T-helper 1 cell treated with Interleukin-12 subunit alpha and Interleukin-12 subunit beta and Interleukin-4 antibody, amounts not matched to agents 30 ng/mL and 1 ng/mL, for 36 hours (primary cell): ENCODE measurements around the gene DCHS2. TPM values are rescaled to one million over a fixed set of nuclear protein-coding genes. Genes with fewer than 3 reads are reported as not detected.

Source experiments
- intact Hi-C: fragments of 100-400 bp; cut with micrococcal nuclease; formaldehyde crosslinking; loops from one replicate; pipeline ENCODE4 v1.15.1; 2024
- total RNA-seq: library from RNA; stranded (reverse); gene quantifications from 2 replicates; pipeline ENCODE4 v1.2.3, GENCODE V29; 2022

The DCHS2 gene, protein sequence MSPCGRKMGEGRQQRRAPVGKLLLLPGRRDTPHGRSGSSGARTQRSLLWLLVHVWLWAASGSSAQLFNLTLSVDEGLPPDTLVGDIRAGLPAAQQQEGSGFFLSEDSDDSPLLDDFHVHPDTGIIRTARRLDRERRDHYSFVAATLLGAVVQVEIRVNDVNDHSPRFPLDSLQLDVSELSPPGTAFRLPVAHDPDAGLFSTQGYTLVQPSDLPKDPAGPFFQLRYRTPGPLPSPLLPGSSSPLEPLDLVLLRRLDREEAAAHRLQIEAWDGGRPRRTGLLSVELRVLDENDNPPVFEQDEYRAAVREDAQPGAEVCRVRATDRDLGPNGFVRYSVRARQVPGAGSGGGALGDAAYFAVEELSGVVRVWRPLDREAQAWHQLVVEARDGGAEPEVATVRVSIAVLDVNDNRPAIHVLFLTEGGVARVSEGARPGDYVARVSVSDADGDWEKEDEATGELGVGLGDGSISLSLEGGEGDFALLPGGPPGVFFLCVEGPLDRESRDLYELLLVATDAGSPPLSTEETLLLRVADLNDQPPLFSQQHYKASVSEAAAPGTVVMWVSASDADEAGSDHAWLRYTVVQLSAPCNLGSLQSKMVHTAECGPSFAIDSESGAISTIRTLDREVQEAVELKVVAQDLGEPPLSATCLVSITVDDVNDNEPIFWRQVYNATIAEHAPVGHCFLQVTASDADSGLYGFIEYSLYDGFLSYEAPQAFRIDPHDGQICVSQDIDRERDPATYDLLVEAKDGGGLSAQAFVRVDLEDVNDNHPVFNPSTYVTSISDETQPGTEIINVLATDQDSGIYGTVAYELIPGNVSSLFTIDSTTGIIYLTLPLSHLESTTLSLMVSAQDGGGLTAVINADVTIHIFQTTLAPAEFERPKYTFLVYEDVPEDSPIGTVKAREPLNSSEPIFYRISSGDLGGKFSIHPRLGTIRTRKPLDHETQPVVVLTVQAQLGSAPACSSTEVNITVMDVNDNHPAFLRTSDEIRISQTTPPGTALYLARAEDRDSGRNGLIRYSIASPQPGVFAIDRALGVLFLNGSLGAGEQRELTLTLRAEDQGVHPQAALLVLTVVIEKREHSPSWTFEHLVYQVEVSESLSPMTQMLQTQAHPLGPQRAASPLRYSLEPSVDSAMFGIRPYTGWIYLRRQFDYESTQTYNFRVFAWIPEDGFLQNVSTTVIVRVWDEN (N-terminal part only)
- total RNA-seq: not detected in 2 replicates

DNA sequence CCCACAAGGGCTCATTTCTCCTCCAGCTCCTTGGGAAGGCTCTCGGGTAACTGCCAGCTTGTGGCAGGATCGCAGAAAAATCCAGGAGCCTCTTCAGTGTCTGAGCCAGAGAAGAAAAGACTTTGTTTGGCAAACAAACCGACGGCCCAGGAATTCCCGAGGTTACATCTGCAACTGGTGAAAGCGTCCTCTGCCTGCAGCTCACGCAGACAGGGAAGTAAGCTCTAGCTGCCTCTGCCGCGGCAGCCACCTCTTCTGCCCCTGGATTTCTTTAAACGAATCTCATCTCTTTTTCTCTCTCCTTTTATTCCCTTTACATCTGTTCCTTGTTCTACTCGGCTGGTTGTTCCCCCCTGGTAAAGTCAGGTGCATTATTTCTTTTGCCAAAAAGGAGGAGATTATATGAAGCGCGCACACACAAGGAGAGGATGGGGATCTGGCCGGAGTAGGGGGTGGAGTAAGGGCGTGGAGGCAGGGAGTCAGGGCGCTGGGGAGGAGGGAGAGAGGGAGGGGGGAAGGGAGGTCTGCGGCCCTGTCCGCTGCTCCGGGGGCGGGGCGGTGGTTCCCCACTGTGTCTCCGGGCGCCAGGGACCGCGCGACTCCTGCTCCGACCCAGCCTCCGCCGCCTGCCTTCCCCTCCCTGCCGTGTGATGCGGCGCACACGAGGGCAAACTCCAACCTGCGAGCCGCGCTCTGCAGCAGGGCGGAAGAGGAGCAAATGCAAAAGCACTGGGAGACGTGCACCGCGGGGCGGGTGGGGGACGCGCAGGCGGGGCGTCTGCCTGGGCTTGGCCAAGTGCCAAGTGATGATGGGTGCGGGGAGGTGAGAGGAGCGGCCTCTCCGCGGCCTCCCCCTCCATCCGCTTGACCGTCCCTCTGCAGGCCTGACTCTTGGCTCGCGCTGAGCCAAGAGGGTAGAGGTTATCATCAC is at the start of gene DCHS2:
TSS of gene DCHS2 (minus strand) at position 459 of the 931 bp plus-strand sequence. CDS start at position 15, 444 bp downstream.
- intact Hi-C loops: loop anchor here (2.0 to 5.0 kb wide), 2 partner anchors 253 to 704 kb away; partner anchors contain the start of gene SFRP2

DNA sequence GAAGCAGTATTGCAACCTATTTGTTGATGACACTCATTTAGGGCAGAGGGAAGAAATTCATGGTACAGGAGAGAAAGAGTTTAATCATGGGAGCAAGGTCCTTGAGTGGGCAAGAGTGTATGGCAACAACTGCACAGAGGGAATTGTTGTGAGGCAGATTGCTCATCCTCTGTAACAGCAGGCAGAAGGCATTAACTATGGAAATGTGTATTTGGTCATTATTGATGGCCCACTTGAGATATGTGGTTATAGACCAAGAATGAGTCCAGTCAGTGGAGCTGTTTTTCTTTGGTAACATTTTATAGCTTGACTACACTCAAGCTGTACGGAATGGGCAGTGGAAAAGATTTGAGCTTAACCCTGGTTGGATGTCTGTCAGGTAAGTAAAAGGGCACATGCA is 42.7 kb upstream of the DCHS2 start:
- intact Hi-C loops: no loop called here

DNA sequence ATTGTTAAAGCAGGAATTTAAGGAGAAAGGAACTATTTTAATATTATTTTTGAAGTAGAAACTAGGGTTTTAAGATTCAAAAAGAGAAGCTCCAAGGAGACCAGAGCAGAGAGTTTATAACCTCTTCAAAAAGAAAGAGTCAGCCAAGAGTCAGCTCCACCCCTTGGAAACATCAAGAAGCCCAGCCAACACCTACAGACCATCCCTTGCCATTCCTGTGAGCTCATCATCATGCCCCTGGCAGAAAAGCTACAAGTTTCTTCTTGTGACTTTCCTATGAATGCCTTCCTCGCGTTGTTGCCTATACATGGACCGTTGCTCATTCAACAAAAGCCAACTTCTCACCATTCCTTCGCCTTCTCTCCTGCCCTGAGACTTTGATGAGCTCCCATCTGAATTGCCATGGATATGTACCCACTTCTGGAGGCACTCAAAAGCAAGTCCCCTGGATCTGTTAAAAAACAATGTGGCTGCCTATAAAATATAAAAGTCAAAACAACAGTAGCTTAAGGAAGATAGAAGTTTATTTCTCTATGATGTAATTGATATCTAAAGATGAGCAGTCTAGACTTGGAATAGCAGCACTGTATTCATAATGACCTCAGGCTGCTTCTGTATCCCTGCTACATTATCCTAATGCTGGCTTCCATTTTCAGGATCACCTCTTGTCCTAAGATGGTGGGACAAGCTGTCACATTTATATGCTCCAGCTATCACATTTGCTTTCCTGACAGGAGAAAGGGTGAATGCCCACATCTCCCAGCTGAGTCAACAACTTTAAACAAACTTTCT is 38.3 kb upstream of the DCHS2 start:
- intact Hi-C loops: no loop called here

DNA sequence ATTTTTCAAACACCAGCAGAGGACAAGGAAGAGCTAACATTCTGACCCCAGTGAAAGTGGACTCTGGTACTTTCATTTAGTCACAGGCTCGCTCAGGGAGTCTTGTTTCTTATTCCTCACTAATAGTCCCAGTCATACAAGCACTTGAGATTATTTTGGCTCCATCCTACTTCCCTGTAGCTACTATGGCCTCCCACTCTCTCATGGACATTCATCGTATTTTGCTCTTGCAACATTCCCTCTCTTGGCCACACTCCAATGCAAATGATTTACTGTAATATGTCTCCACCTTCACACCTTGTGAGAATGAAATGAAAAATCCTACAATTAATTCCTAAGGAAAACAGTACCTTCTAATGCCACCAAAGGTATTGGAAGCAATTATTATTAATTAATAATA is 37.3 kb upstream of the DCHS2 start:
- intact Hi-C loops: no loop called here

DNA sequence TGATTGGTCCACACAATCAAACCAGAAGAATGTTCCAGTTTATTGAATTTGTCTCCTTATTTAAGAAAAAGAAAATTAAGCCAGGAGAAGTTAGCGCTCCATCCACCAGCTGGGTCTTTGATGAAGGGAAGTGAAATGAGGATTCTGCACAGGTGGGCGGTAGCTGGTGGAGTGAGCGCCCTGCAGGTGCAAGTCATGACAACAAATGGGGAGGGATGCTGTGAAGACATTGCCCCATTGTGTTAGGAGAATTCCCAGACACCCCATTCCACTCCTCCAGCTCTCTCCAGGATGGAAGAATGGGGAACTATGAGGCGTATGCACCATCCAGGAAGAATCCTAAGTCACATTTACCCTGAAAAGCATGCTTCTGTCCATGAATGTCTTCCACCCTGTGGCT is 35.7 kb upstream of the DCHS2 start:
- intact Hi-C loops: no loop called here

DNA sequence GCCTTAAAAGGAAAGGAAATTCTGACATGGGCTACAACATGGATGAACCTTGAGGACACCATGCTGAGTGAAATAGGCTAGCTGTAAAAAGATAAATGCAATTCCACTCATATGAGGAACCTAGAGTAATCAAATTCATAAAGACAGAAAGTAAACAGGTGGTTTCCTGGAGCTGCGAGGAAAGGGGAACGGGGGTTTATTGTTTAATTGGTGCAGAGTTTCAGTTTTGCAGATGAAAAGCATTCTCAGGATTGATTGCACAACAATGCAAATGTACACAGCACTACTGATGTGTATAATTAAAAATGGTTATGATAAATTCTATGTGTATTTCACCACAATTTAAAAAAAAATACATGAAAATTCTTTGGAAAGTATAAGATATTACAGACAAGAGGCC is 34.6 kb upstream of the DCHS2 start:
- intact Hi-C loops: no loop called here

DNA sequence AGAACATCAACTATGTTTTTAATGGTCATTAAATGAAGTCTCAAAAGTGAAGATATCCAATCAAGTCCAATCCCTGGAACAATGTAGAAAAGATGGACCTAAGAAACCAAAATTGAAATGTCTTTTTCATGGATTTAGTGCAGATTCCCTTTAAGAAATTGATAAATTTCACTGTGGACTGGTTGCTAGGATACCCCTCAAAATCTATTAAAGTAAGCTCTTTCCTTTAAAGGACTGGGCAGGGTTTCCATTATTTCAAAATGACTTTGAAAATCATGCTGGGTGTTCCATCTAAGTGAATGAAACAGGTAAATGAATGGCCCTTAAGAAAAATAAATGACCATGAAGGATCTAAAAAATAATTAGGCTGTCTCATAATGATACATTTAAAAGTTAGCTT is 30.0 kb upstream of the DCHS2 start:
- intact Hi-C loops: no loop called here

DNA sequence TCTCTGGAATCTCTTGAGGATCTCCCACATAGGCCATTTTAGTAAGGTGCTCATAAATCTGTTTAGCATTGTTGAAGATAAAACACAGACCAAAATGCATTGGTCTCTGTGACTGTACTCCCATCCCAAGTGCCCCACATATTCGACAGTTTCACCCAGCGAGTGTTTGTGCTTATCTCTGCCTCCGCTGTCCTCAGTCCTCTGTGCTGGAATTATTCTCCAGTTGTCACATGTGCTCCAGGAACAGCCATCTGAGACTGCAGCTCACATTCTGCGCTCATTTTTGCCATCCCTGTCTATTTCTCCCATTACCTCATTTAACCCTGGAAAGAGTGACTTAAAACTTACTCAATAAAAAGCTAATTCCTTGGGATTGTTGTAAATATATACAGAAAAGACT is 27.6 kb upstream of the DCHS2 start:
- intact Hi-C loops: no loop called here

DNA sequence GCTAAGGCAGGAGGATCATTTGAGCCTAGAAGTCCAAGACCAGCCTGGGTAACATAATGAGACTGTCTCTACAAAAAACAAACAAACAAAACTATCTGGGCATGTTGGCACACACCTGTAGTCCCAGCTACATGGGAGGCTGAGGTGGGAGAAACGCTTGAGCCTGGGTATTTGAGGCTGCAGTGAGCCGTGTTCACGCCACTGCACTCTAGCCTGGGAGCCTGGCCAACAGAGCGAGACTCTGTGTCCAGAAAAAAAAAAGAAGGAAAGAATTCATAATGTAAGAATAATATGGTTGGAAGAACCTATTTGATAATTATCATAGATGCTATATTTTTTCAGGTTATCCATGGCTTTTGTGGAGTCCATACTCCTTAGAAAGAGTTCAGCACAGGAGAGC is 26.0 kb upstream of the DCHS2 start:
- intact Hi-C loops: no loop called here

DNA sequence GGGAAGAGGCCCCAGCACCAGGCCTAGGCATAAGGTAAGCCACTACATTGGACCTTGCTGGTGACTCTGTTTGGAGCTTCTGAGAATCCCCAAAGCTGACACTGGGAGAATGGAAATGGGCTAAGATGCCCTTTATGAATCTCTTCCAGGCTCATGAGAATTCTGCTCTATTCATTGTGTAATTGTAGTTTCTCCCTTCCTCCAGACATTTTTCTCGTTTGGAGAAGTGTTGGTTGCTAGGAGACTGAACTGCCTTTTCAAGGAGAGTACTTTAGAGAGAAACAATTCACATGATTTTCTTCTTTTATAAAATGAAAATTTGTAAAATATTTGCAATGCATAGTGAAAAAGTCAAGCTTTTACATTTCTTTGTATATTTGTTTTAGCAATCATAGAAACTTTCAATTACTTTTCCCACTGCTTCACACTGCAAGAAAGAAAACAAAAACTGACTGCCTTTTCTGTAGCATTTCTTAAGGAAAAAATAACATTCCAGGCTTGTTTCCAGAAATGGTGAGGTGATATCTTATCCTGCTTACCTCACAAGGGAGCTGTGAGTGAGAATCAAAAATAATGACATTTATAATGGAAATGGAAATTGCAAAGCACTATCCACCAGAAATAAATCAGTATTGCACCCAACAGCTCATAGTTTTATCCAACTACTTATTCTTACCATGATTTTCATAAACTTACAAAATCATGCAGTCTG is 24.9 kb upstream of the DCHS2 start:
- intact Hi-C loops: no loop called here

DNA sequence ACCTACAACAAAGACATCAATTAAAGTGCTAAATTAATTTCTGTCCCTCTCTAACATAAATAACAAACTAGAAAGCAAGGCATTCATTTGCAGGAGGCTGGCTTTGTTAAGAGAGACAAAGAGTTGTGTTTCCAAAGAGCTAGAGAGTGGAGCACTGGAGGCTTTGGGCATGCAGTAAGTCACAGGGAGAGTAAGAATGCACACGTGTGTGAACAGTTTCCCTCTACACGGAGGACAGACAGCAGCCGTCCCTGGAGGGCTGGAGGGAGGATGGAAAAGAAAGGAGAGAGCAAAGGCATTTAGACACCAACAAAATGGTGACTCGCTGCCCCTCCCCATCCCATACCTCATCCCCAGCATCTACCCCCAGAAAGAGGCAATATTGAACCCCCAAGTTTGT is 20.4 kb upstream of the DCHS2 start:
- intact Hi-C loops: no loop called here

DNA sequence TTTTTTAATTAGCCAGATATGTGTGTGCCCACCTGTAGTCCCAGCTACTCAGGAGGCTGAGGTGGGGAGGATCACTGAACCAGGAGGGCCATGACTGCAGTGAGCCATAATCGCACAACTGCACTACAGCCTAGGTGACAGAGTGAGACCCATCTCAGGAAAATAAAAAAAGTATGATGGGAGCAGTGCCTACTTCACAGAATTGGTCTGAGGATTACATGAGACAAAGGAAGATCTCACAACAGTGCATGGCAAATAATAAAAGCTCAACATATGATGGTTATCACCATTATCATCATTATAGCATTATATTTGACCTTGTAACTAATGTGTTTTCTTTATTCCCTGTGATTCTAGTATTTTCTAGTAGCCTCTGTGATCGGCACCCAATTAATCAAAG is 19.9 kb upstream of the DCHS2 start:
- intact Hi-C loops: no loop called here

DNA sequence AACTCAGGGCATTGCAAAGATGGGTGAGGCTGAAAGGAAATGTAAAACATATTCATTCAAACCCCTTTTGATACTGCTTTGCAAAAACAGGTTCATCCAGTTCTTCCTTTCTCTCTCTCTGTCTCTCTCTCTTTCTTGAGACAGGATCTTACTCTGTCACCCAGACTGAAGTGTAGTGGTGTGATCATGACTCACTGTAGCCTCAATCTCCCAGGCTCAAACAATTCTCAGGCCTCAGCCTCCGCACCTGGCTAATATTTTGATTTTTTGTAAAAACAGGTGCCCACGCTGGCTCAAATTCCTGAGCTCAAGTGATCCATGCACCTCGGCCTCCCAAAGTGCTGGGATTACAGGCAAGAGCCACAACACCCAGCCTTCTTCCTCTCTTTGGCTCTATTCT is 15.6 kb upstream of the DCHS2 start:
- intact Hi-C loops: loop anchor here (2.0 kb wide), 1 partner anchor 722 kb away; no protein-coding TSS in a partner anchor

DNA sequence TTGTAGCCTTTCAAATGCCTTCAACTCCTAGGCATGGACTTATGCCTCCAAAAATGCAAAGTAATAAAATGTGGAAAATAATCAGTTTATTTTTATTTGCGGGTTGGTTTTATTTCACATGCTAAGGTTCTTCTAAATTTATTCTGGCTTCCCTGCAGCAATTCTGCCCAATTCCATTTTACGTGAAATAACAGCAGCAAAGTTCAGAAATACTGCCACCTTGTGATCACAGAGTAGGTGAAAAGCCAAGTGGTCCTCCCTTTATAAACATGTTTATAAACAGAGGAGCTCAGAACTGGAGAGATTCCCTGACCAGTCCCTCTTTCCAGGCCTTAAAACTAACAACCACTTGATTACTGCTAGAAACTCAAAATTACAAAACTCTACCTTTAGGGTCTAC is 14.7 kb upstream of the DCHS2 start:
- intact Hi-C loops: loop anchor here (1.0 to 2.0 kb wide), 2 partner anchors 177 to 721 kb away; no protein-coding TSS in a partner anchor

DNA sequence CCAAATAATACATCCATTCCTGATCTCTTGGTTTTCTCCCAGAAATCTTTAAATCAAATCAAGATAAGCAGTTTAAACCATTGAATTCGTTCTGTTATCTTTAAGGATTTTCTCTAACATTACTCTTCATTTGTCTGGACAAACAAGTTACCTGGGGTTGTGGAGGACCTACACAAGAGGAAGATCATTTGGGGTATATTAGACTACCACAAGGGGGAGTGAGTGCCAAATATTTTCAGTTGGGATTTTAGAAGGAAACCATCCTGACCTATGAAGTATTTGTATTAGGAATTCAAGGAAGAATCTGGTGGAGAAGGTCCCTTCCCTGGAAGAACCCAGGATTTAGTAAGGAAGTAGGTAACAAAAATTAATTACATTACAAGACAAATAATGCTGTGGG is 12.0 kb upstream of the DCHS2 start:
- intact Hi-C loops: no loop called here

DNA sequence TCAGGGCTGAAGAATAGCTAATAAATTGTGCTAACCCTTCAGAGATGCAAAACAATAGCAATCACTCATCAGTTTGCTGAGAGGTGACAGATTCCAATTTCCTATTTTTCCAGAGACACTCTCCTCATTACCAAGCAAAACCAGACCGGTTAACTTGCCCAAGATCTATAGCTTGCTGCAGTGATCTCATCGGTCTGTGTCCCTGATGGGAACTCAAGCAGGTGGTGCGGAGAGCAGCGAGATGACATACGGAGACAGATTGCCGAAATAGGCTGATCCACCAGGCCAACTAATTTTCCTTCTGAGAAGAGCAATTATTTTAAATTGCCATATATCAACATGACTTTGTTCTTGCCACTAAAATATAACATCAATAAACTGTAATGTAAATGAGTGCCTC is 10.5 kb upstream of the DCHS2 start:
- intact Hi-C loops: no loop called here

DNA sequence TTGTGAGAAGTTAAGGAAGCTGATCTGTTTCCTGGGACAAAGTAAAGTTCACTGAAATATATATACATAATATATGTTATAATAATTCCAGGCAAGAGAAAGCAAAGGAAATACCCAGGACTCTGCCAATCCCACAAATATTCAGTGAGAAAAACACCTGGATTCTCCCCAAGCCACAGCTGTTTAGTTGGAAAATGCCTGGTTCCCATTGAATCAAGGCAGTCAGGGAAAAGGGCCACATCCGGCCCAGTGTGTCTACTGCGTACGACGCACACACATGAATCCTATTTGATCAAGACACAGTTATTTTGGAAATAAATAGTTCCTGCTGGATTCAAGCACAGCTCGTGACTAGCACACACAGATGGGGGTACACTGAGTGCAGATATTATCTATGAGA is 6.3 kb upstream of the DCHS2 start:
- intact Hi-C loops: no loop called here

DNA sequence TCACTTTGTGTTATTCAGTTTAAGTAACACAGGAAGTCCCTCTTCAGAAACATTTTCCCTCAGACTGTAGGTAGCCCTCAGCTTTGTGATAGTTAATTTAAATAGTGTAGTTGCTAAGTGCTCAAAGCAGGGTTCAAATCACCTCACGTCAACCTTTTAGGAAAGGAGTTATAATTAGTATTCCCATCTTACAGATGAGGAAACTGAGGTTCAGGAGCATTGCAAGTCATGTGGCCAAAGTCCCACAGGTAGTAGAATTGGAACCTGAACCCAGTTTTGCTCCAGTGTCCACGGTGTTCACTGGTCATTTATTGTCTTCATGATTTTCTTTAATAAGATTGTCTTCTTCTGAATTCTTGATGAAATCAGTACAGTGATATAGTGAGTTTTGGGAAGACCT is 4.3 kb upstream of the DCHS2 start:
- intact Hi-C loops: no loop called here

DNA sequence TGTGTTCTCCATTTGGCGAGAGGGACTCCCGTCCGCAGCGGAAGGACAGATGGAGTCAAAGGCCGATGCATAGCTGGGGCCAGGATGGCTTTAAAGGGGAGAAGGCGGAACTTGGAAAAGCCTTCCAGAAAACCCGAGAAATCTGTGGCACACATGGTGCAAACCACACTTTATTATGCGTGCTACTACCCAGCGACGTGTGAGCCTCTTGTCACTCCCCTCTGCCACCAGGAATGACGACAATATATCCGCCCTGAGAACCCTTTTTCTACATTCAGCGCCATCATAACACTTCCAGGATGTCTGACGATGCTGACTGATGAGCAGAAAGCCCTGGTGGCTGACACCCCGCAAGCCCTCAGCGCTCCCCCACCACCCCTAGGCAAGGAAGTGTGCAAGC is 689 bp upstream of the DCHS2 start:
- intact Hi-C loops: loop anchor here (5.0 kb wide), 1 partner anchor 705 kb away; the partner anchor contains the start of gene SFRP2
